ENCODE measurements around the gene WDR77. TPM values are rescaled to one million over a fixed set of nuclear protein-coding genes. Genes with fewer than 3 reads are reported as not detected.

WDR77 gene
- total RNA-seq, 1 donor from 2014 or later: 50.8 TPM

DNA sequence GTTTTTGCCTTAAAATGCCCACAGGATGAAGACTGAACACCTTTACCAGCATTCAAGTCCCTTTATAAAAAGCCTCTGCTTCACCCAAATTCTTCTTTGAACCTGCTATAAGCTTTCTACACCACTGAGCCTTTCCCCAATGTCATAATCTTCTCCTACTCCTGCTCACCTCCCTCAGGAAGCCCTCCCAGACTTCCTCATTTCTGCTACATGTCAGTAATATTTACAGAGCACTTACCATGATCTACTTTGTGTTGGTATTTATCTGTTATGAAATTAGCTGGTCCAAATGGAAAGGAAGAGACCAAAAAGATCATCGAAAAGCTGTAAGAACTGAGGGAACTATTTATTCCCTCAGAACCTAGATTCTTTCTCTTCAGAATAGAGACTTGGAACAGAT lies 30.0 kb downstream of the WDR77 start:
- Histone ChIP-seq H3K4me3 (no peak overlapping the region), H3K27ac (no peak overlapping the region), H3K36me3 (no peaks in the 10 kb centered on the region), H3K27me3 (no peaks in the 10 kb centered on the region), H3K9me3 (no peaks in the 10 kb centered on the region), H3K4me1 (no peaks in the 10 kb centered on the region)
- no peak for DNase-seq (ENCODE audit: extremely low spot score in 2 of 2)
- TF ChIP-seq, protein P1, sequence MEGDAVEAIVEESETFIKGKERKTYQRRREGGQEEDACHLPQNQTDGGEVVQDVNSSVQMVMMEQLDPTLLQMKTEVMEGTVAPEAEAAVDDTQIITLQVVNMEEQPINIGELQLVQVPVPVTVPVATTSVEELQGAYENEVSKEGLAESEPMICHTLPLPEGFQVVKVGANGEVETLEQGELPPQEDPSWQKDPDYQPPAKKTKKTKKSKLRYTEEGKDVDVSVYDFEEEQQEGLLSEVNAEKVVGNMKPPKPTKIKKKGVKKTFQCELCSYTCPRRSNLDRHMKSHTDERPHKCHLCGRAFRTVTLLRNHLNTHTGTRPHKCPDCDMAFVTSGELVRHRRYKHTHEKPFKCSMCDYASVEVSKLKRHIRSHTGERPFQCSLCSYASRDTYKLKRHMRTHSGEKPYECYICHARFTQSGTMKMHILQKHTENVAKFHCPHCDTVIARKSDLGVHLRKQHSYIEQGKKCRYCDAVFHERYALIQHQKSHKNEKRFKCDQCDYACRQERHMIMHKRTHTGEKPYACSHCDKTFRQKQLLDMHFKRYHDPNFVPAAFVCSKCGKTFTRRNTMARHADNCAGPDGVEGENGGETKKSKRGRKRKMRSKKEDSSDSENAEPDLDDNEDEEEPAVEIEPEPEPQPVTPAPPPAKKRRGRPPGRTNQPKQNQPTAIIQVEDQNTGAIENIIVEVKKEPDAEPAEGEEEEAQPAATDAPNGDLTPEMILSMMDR (IDR thresholded peaks at IDR 0.05): no peak
- TF ChIP-seq POLR2A (IDR thresholded peaks at IDR 0.05) (no peak), POLR2AphosphoS5 (IDR thresholded peaks at IDR 0.05; ENCODE audit: insufficient read depth in 1 of 2, low read depth in 1 of 2) (no peak)
- intact Hi-C loops (cut with DNase I): no loop called here

DNA sequence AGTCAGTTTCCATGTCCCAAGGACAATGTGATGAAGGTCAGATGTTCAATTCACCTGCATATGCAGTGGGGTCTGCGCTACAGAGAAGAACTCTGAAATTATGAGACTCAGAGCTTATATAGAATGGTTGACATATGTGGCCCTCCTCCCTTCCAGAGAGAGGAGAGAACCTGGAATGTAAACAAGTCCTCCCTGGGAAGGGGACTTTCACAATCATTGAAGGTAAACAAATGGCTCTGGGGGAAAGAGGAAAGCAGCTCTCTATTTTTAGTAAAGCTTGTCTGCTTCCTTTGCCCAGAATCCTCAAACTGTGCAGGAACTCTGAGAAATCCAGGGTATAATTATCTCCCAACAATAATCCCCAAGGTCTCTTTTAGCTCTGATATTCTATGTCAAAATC lies 31.3 kb downstream of the WDR77 start:
- H3K27me3 ChIP-seq: no peaks in the 10 kb centered on the region
- no peaks in the 10 kb centered on the region for H3K4me1 ChIP-seq
- no peaks in the 10 kb centered on the region for H3K9me3 ChIP-seq
- no peak overlapping the region for H3K27ac ChIP-seq
- no peak overlapping the region for H3K4me3 ChIP-seq
- TF ChIP-seq POLR2A (IDR thresholded peaks at IDR 0.05) (no peak), POLR2AphosphoS5 (IDR thresholded peaks at IDR 0.05; ENCODE audit: insufficient read depth in 1 of 2, low read depth in 1 of 2) (no peak)
- TF ChIP-seq, protein P1 (IDR thresholded peaks at IDR 0.05): no peak
- no peak for DNase-seq (ENCODE audit: extremely low spot score in 2 of 2)
- H3K36me3 ChIP-seq: no peaks in the 10 kb centered on the region
- intact Hi-C loops (cut with DNase I): no loop called here

DNA sequence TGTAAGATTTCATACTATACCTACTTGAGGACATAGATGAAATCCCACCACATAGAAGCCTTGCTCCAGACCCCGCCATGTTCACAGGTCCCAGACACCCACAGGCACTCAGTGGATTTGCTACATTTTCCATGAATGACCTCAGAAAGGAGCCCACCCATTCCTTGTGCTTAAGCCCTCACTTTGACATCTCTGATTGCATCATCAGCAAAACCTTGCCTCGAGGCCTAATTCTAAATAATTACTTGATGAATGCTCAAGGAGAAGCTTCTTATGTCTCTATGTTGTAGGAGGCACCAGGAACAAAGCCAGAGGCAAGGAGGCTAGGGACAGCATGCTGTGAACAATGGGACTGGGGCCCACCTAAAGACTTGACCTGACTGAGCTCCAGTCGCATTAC lies 33.6 kb downstream of the WDR77 start:
- Histone ChIP-seq H3K9me3 (no peaks in the 10 kb centered on the region), H3K4me3 (no peak overlapping the region), H3K36me3 (no peaks in the 10 kb centered on the region), H3K4me1 (no peaks in the 10 kb centered on the region), H3K27me3 (no peaks in the 10 kb centered on the region), H3K27ac (no peak overlapping the region)
- no peak for DNase-seq (ENCODE audit: extremely low spot score in 2 of 2)
- intact Hi-C loops (cut with DNase I): no loop called here
- TF ChIP-seq, protein P1 (IDR thresholded peaks at IDR 0.05): no peak
- no peak for TF ChIP-seq POLR2A (IDR thresholded peaks at IDR 0.05)
- TF ChIP-seq POLR2AphosphoS5 (IDR thresholded peaks at IDR 0.05; ENCODE audit: insufficient read depth in 1 of 2, low read depth in 1 of 2): no peak

DNA sequence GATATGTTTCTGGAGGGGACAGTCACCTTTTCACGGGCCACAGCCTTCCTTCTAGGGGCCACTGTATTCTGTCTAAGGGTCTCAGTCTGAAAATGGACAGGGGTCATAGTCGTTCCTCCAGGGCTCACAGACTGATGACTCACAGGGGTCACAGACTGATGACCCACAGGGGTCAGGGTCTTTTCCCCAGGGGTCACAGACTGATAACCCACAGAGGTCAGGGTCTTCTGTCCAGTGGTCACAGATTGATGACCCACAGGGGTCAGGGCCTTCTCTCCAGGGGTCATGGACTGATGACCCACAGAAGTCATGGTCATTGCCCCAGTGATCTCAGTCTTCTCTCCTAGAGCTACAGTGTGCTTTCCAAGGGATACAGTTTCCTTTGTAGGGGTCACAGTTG lies 34.3 kb downstream of the WDR77 start:
- Histone ChIP-seq H3K4me3 (no peak overlapping the region), H3K36me3 (no peaks in the 10 kb centered on the region), H3K9me3 (no peaks in the 10 kb centered on the region), H3K27ac (no peak overlapping the region), H3K4me1 (no peaks in the 10 kb centered on the region), H3K27me3 (no peaks in the 10 kb centered on the region)
- DNase-seq (ENCODE audit: extremely low spot score in 2 of 2): no peak
- TF ChIP-seq POLR2AphosphoS5 (IDR thresholded peaks at IDR 0.05; ENCODE audit: insufficient read depth in 1 of 2, low read depth in 1 of 2) (no peak), POLR2A (IDR thresholded peaks at IDR 0.05) (no peak)
- TF ChIP-seq, protein P1 (IDR thresholded peaks at IDR 0.05): no peak
- intact Hi-C loops (cut with DNase I): no loop called here

DNA sequence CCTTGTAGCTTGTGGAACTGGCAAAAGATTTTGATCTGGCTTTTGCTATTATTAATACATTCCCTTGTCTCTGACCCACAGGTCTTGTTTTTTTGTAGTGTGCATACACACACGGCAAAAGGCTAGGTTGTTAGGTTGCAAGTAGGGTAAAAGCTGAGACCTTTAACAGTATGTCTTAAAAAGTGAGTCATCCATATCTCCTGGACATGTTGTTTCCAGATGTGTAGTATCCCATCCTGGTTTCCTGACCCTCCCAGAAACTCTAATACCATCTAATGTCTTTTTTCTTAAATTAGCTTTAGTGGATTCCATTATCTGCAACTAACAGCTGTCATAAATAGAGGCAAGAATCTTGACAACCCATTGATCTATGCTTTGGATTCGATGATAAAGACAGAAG lies 36.2 kb downstream of the WDR77 start:
- no peaks in the 10 kb centered on the region for H3K27me3 ChIP-seq
- TF ChIP-seq, protein P1 (IDR thresholded peaks at IDR 0.05): no peak
- TF ChIP-seq POLR2A (IDR thresholded peaks at IDR 0.05): no peak
- TF ChIP-seq POLR2AphosphoS5 (IDR thresholded peaks at IDR 0.05; ENCODE audit: insufficient read depth in 1 of 2, low read depth in 1 of 2): no peak
- H3K36me3 ChIP-seq: no peaks in the 10 kb centered on the region
- H3K9me3 ChIP-seq: no peaks in the 10 kb centered on the region
- DNase-seq (ENCODE audit: extremely low spot score in 2 of 2): no peak
- H3K27ac ChIP-seq: no peak overlapping the region
- no peaks in the 10 kb centered on the region for H3K4me1 ChIP-seq
- H3K4me3 ChIP-seq: no peak overlapping the region
- intact Hi-C loops (cut with DNase I): no loop called here

Measured in vagina (tissue), 2 donors.